Muscle of leg (tissue), 11 donors: ENCODE measurements around the gene DGKB. TPM values are rescaled to one million over a fixed set of nuclear protein-coding genes. Genes with fewer than 3 reads are reported as not detected.

ENCODE experiments used
- DNase-seq: peaks from one replicate; pipeline ENCODE4 v3.0.0; 2013
- H3K27ac ChIP-seq: one replicate; pipeline ENCODE4 v1.5.1; 2013; ENCODE audit warnings: mild to moderate bottlenecking, low read length, control low read depth
- H3K27me3 ChIP-seq: one replicate; pipeline ENCODE4 v1.6.1; 2013; ENCODE audit warnings: low read length; ENCODE audit not compliant: control insufficient read depth, insufficient read depth
- H3K36me3 ChIP-seq: one replicate; pipeline ENCODE4 v1.6.1; 2013; ENCODE audit warnings: low read length; ENCODE audit not compliant: control insufficient read depth, insufficient read depth
- H3K4me1 ChIP-seq: one replicate; pipeline ENCODE4 v1.6.1; 2013; ENCODE audit warnings: low read length; ENCODE audit not compliant: control insufficient read depth, insufficient read depth
- H3K4me3 ChIP-seq: one replicate; pipeline ENCODE4 v1.5.1; 2013; ENCODE audit warnings: low read length, control low read depth
- H3K9me3 ChIP-seq: replicated peaks from 2 replicates; pipeline ENCODE4 v1.6.1; 2013; ENCODE audit warnings: low read depth, low read length; ENCODE audit not compliant: control insufficient read depth
- WGBS: methylation state at CpG from one replicate; pipeline ENCODE4 v1.1.5; 2013; ENCODE audit warnings: missing lambda C conversion rate; ENCODE audit not compliant: insufficient coverage; 5-methylcytosine and 5-hydroxymethylcytosine counted together
- polyA plus RNA-seq, 8 donors: library from polyadenylated mRNA; unstranded; fragments of 120-200 nt; gene quantifications; one replicate each; pipeline versions ENCODE4 v1.2.1 to v1.2.3, GENCODE V29; 2013; ENCODE audit warnings: inconsistent platforms in 1 of 8, low replicate concordance in 1 of 8; ENCODE audit not compliant: insufficient read length in 8 of 8, insufficient read depth in 1 of 8
- total RNA-seq: library from RNA; stranded (reverse); fragments of 120-200 nt; gene quantifications from one replicate; pipeline ENCODE4 v1.2.4, GENCODE V29; 2013

DGKB gene
- total and polyA plus RNA-seq, 9 donors = 0.42 to 1.4 (median 0.85) TPM

GRCh38 chr7:14206121-14206520 lies 696.4 kb downstream of the DGKB start:
- 57% methylated on average over 1 of the region's 1 CpG for WGBS
- DNase-seq = no peak
- H3K36me3 ChIP-seq = no peaks in the 10 kb centered on the region

GRCh38 chr7:14201353-14201752 lies 701.2 kb downstream of the DGKB start:
- no peak for DNase-seq
- Histone ChIP-seq H3K27ac (no peak overlapping the region), H3K36me3 (no peaks in the 10 kb centered on the region), H3K4me1 (no peaks in the 10 kb centered on the region), H3K4me3 (no peak overlapping the region), H3K9me3 (peaks cover 3% of the 10 kb centered on the region), H3K27me3 (no peaks in the 10 kb centered on the region)
- 83% methylated on average over 2 of the region's 3 CpGs for WGBS

More at GRCh38 chr7:14206121-14206520, 696.4 kb downstream of the DGKB start:
- H3K4me3 ChIP-seq = no peak overlapping the region
- no peaks in the 10 kb centered on the region for H3K9me3 ChIP-seq
- no peaks in the 10 kb centered on the region for H3K4me1 ChIP-seq
- no peaks in the 10 kb centered on the region for H3K27me3 ChIP-seq
- H3K27ac ChIP-seq = no peak overlapping the region

- Histone ChIP-seq H3K4me1 (no peaks in the 10 kb centered on the region), H3K36me3 (no peaks in the 10 kb centered on the region), H3K4me3 (no peak overlapping the region), H3K9me3 (peaks cover 3% of the 10 kb centered on the region), H3K27me3 (no peaks in the 10 kb centered on the region), H3K27ac (no peak overlapping the region)
- no peak for DNase-seq
- 71% methylated on average over 1 of the region's 2 CpGs for WGBS
Observed at GRCh38 chr7:14199336-14199735, 703.2 kb downstream of the DGKB start.

GRCh38 chr7:14197280-14197679 lies 705.3 kb downstream of the DGKB start:
- Histone ChIP-seq H3K4me3 (no peak overlapping the region), H3K27me3 (no peaks in the 10 kb centered on the region), H3K36me3 (no peaks in the 10 kb centered on the region), H3K27ac (no peak overlapping the region), H3K9me3 (peaks cover 3% of the 10 kb centered on the region), H3K4me1 (no peaks in the 10 kb centered on the region)
- WGBS = no CpG with 5 or more reads among the region's 3 CpGs
- peak; percentile 66 for DNase-seq

- H3K4me1 ChIP-seq = no peaks in the 10 kb centered on the region
- no peak overlapping the region for H3K27ac ChIP-seq
- no peak for DNase-seq
- WGBS = no CpG with 5 or more reads among the region's 2 CpGs
- peaks cover 3% of the 10 kb centered on the region for H3K9me3 ChIP-seq
- H3K27me3 ChIP-seq = no peaks in the 10 kb centered on the region
- no peaks in the 10 kb centered on the region for H3K36me3 ChIP-seq
- no peak overlapping the region for H3K4me3 ChIP-seq
Observed at GRCh38 chr7:14196555-14196954, 706.0 kb downstream of the DGKB start.

GRCh38 chr7:14195871-14196270 lies 706.7 kb downstream of the DGKB start:
- peaks cover 3% of the 10 kb centered on the region for H3K9me3 ChIP-seq
- 59% methylated on average over 2 of the region's 4 CpGs for WGBS
- H3K36me3 ChIP-seq = no peaks in the 10 kb centered on the region
- H3K27ac ChIP-seq = no peak overlapping the region
- no peaks in the 10 kb centered on the region for H3K27me3 ChIP-seq
- no peak overlapping the region for H3K4me3 ChIP-seq
- DNase-seq = no peak
- no peaks in the 10 kb centered on the region for H3K4me1 ChIP-seq

GRCh38 chr7:14195079-14195478 lies 707.5 kb downstream of the DGKB start:
- Histone ChIP-seq H3K36me3 (no peaks in the 10 kb centered on the region), H3K4me1 (no peaks in the 10 kb centered on the region), H3K27ac (no peak overlapping the region), H3K27me3 (no peaks in the 10 kb centered on the region), H3K9me3 (peaks cover 3% of the 10 kb centered on the region), H3K4me3 (no peak overlapping the region)
- peak; percentile 7 for DNase-seq
- WGBS = no CpG with 5 or more reads among the region's 4 CpGs

GRCh38 chr7:14191686-14192098 lies 710.9 kb downstream of the DGKB start:
- Histone ChIP-seq H3K9me3 (peaks cover 5% of the 10 kb centered on the region), H3K27ac (no peak overlapping the region), H3K4me3 (no peak overlapping the region), H3K4me1 (no peaks in the 10 kb centered on the region), H3K36me3 (no peaks in the 10 kb centered on the region), H3K27me3 (no peaks in the 10 kb centered on the region)
- DNase-seq = no peak
- WGBS = 87% methylated on average over 4 of the region's 4 CpGs

- no peaks in the 10 kb centered on the region for H3K27me3 ChIP-seq
- no peak for DNase-seq
- H3K36me3 ChIP-seq = no peaks in the 10 kb centered on the region
- H3K4me3 ChIP-seq = no peak overlapping the region
- peaks cover 5% of the 10 kb centered on the region for H3K9me3 ChIP-seq
- 98% methylated on average over 7 of the region's 10 CpGs for WGBS
- H3K4me1 ChIP-seq = no peaks in the 10 kb centered on the region
- H3K27ac ChIP-seq = no peak overlapping the region
Observed at GRCh38 chr7:14184292-14184864, 718.2 kb downstream of the DGKB start.

- Histone ChIP-seq H3K4me3 (no peak overlapping the region), H3K27ac (no peak overlapping the region), H3K27me3 (no peaks in the 10 kb centered on the region), H3K36me3 (no peaks in the 10 kb centered on the region), H3K9me3 (no peaks in the 10 kb centered on the region), H3K4me1 (no peaks in the 10 kb centered on the region)
- 60% methylated on average over 1 of the region's 6 CpGs for WGBS
- peak; percentile 15 for DNase-seq
Observed at GRCh38 chr7:14179781-14180180, 722.8 kb downstream of the DGKB start.

- DNase-seq = no peak
- H3K4me1 ChIP-seq = no peaks in the 10 kb centered on the region
- H3K36me3 ChIP-seq = no peaks in the 10 kb centered on the region
- no peak overlapping the region for H3K4me3 ChIP-seq
- no peaks in the 10 kb centered on the region for H3K9me3 ChIP-seq
- H3K27me3 ChIP-seq = no peaks in the 10 kb centered on the region
- 96% methylated on average over 4 of the region's 5 CpGs for WGBS
- no peak overlapping the region for H3K27ac ChIP-seq
Observed at GRCh38 chr7:14177876-14178275, 724.7 kb downstream of the DGKB start.
